NCI-H1417 (cell line): Measurements from ENCODE around the gene TBC1D4.
A peak's percentile ranks its signal among the peaks of the same experiment; 100 is the strongest.

Experiments
- DNase-seq, 3 experiments: peaks; one replicate each; lab custom pipeline; 2025; lab: John Stamatoyannopoulos, UW

Gene TBC1D4

GRCh38 chr13:75482070-75482819, at the start of gene TBC1D4:
TBC1D4 (minus strand) TSS chr13:75482169; CDS start chr13:75481767, 402 bp downstream.
- peak; percentile 84 to 100 (median 98) for DNase-seq

- no peak for DNase-seq
These were observed 48.6 kb upstream of the TBC1D4 start for GRCh38 chr13:75530549-75530961.

GRCh38 chr13:75521956-75522355, 40.0 kb upstream of the TBC1D4 start:
- no peak for DNase-seq

- DNase-seq: no peak
These were observed 36.6 kb upstream of the TBC1D4 start for GRCh38 chr13:75518439-75519088.

- no peak for DNase-seq
These were observed 32.4 kb upstream of the TBC1D4 start for GRCh38 chr13:75514080-75514995.

- DNase-seq: no peak
These were observed 31.3 kb upstream of the TBC1D4 start for GRCh38 chr13:75513271-75513670.

- DNase-seq: no peak
These were observed 30.3 kb upstream of the TBC1D4 start for GRCh38 chr13:75512253-75512652.

GRCh38 chr13:75511051-75511625, 29.2 kb upstream of the TBC1D4 start:
- no peak for DNase-seq

GRCh38 chr13:75508002-75508548, 26.1 kb upstream of the TBC1D4 start:
- DNase-seq: no peak

- DNase-seq: peak in 2 of 3 experiments; percentile 43 to 44
These were observed 25.3 kb upstream of the TBC1D4 start for GRCh38 chr13:75507027-75508001.

- DNase-seq: no peak
These were observed 24.0 kb upstream of the TBC1D4 start for GRCh38 chr13:75506018-75506417.

GRCh38 chr13:75505327-75505726, 23.4 kb upstream of the TBC1D4 start:
- no peak for DNase-seq

- DNase-seq: no peak
These were observed 14.0 kb upstream of the TBC1D4 start for GRCh38 chr13:75495938-75496337.

GRCh38 chr13:75494491-75494890, 12.5 kb upstream of the TBC1D4 start:
- no peak for DNase-seq

GRCh38 chr13:75493156-75493555, 11.2 kb upstream of the TBC1D4 start:
- DNase-seq: no peak

- no peak for DNase-seq
These were observed 10.4 kb upstream of the TBC1D4 start for GRCh38 chr13:75492389-75492788.

GRCh38 chr13:75491376-75491775, 9.4 kb upstream of the TBC1D4 start:
- no peak for DNase-seq

- DNase-seq: no peak
These were observed 7.7 kb upstream of the TBC1D4 start for GRCh38 chr13:75489502-75490263.

- no peak for DNase-seq
These were observed 4.4 kb upstream of the TBC1D4 start for GRCh38 chr13:75486146-75487062.
